ENCODE results near the gene MYO16.

MYO16 gene

GRCh38 chr13:109026266-109026665, 396.9 kb downstream of the MYO16 start (continued):
- no peak for TF ChIP-seq ZNF776 (tag by site-specific recombination; IDR thresholded peaks at IDR 0.05; ENCODE audit: borderline replicate concordance)
- TF ChIP-seq ZNF10 (tag by site-specific recombination; IDR thresholded peaks at IDR 0.05), result no peak
- no peak for TF ChIP-seq INSM2 (tag by site-specific recombination; IDR thresholded peaks at IDR 0.05)
- no peak for TF ChIP-seq BCL11B (tag by site-specific recombination; IDR thresholded peaks at IDR 0.05; ENCODE audit: low read depth)
- no peak for TF ChIP-seq TSHZ1 (tag by site-specific recombination; IDR thresholded peaks at IDR 0.05; ENCODE audit: borderline replicate concordance)

GRCh38 chr13:109028624-109029023, 399.2 kb downstream of the MYO16 start:
- H3K36me3 ChIP-seq (ENCODE audit: control insufficient read depth in 2 of 2, insufficient read depth in 1 of 2, low read length in 2 of 2), result no peaks in the 10 kb centered on the region
- H3K27ac ChIP-seq (ENCODE audit: extremely low read depth, low read depth, low read length), result no peak overlapping the region
- H3K4me3 ChIP-seq (ENCODE audit: low read depth, low read length), result no peak overlapping the region
- POLR2A ChIA-PET, result no interaction called here
- TF ChIP-seq ZSCAN4 (tag by site-specific recombination; IDR thresholded peaks at IDR 0.05), result no peak
- CTCF ChIA-PET, result no interaction called here
- no peaks in the 10 kb centered on the region for H3K9me3 ChIP-seq (ENCODE audit: control insufficient read depth, insufficient read depth, low read depth, low read length)
- H3K4me1 ChIP-seq (ENCODE audit: control insufficient read depth, insufficient read depth, low read length), result no peaks in the 10 kb centered on the region

- POLR2A ChIA-PET, result no interaction called here
- CTCF ChIA-PET, result interaction anchor here (0.9 kb wide), 1 partner anchor 118 kb away, joined by 4 read pairs; no protein-coding TSS in a partner anchor
- Histone ChIP-seq H3K4me1 (ENCODE audit: control insufficient read depth, insufficient read depth, low read length) (no peaks in the 10 kb centered on the region), H3K36me3 (ENCODE audit: control insufficient read depth in 2 of 2, insufficient read depth in 1 of 2, low read length in 2 of 2) (no peaks in the 10 kb centered on the region), H3K9me3 (ENCODE audit: control insufficient read depth, insufficient read depth, low read depth, low read length) (no peaks in the 10 kb centered on the region), H3K27ac (ENCODE audit: extremely low read depth, low read depth, low read length) (no peak overlapping the region), H3K4me3 (ENCODE audit: low read depth, low read length) (no peak overlapping the region)
- no peak for TF ChIP-seq ZNF513 (tag by site-specific recombination; IDR thresholded peaks at IDR 0.05)
- TF ChIP-seq ZNF639 (tag by site-specific recombination; IDR thresholded peaks at IDR 0.05), result no peak
- TF ChIP-seq GLIS2 (tag by site-specific recombination; IDR thresholded peaks at IDR 0.05), result no peak
- no peak for TF ChIP-seq HIC1 (tag by site-specific recombination; IDR thresholded peaks at IDR 0.05)
- TF ChIP-seq ZNF544 (tag by site-specific recombination; IDR thresholded peaks at IDR 0.05), result no peak
- TF ChIP-seq ZNF169 (tag by site-specific recombination; IDR thresholded peaks at IDR 0.05), result no peak
- TF ChIP-seq ZNF350 (tag by site-specific recombination; IDR thresholded peaks at IDR 0.05), result no peak
Observed at GRCh38 chr13:109033090-109033489, 403.7 kb downstream of the MYO16 start.

Data from HEK293 (cell line).